NT2/D1 (cell line): ENCODE results near the gene NADK2.

ENCODE experiments used
- DNase-seq: peaks from one replicate; pipeline ENCODE4 v3.0.0-alpha.2; 2011; ENCODE audit warnings: low read depth, low spot score
- H3K27me3 ChIP-seq: 2 replicates; pipeline ENCODE4 v1.6.0; 2011; ENCODE audit warnings: mild to moderate bottlenecking; ENCODE audit not compliant: insufficient read length, insufficient read depth
- H3K36me3 ChIP-seq: 2 replicates; pipeline ENCODE4 v1.6.1; 2011; ENCODE audit warnings: mild to moderate bottlenecking, low read length, mixed read lengths; ENCODE audit not compliant: insufficient read depth, insufficient read length
- H3K4me1 ChIP-seq: 2 replicates; pipeline ENCODE4 v1.5.1; 2011; ENCODE audit not compliant: insufficient read depth, insufficient read length
- H3K4me3 ChIP-seq: 2 replicates; pipeline ENCODE4 v1.5.1; 2011; ENCODE audit warnings: low read depth; ENCODE audit not compliant: insufficient read length
- H3K9ac ChIP-seq: 2 replicates; pipeline ENCODE4 v1.6.0; 2011; ENCODE audit warnings: low read depth; ENCODE audit not compliant: insufficient read length
- H3K9me3 ChIP-seq: 2 replicates; pipeline ENCODE4 v1.5.1; 2011; ENCODE audit warnings: mild to moderate bottlenecking, low read length; ENCODE audit not compliant: insufficient read depth
- SUZ12 ChIP-seq: IDR thresholded peaks from 2 replicates; pipeline ENCODE4 v1.6.1; 2011; ENCODE audit not compliant: insufficient read length, insufficient read depth; ENCODE audit errors: extremely low read depth
- YY1 ChIP-seq: IDR thresholded peaks from 2 replicates; pipeline ENCODE4 v1.6.1; 2011; ENCODE audit not compliant: insufficient read length, insufficient read depth
- ZNF274 ChIP-seq: IDR thresholded peaks from 2 replicates; pipeline ENCODE4 v1.6.1; 2011; ENCODE audit warnings: mild to moderate bottlenecking, low read depth, low read length

NADK2 gene

GRCh38 chr5:36264202-36264760 is 22.6 kb upstream of the NADK2 start:
- no peak for TF ChIP-seq SUZ12
- TF ChIP-seq YY1, result no peak
- TF ChIP-seq ZNF274, result no peak
- Histone ChIP-seq H3K36me3 (no peaks in the 10 kb centered on the region), H3K9ac (no peak overlapping the region), H3K4me3 (no peak overlapping the region), H3K9me3 (no peaks in the 10 kb centered on the region), H3K27me3 (no peaks in the 10 kb centered on the region), H3K4me1 (no peaks in the 10 kb centered on the region)
- DNase-seq, result no peak

GRCh38 chr5:36261186-36261585 is 19.5 kb upstream of the NADK2 start:
- Histone ChIP-seq H3K27me3 (no peaks in the 10 kb centered on the region), H3K9ac (no peak overlapping the region), H3K36me3 (no peaks in the 10 kb centered on the region), H3K4me1 (no peaks in the 10 kb centered on the region), H3K9me3 (no peaks in the 10 kb centered on the region), H3K4me3 (no peak overlapping the region)
- no peak for DNase-seq
- no peak for TF ChIP-seq SUZ12
- TF ChIP-seq ZNF274, result no peak
- no peak for TF ChIP-seq YY1

GRCh38 chr5:36253575-36253974 is 11.8 kb upstream of the NADK2 start:
- H3K27me3 ChIP-seq, result no peaks in the 10 kb centered on the region
- H3K36me3 ChIP-seq, result no peaks in the 10 kb centered on the region
- DNase-seq, result no peak
- no peak overlapping the region for H3K9ac ChIP-seq
- H3K4me3 ChIP-seq, result no peak overlapping the region
- no peaks in the 10 kb centered on the region; the same call in 1 of the 2 replicates for H3K9me3 ChIP-seq
- no peaks in the 10 kb centered on the region for H3K4me1 ChIP-seq
- no peak for TF ChIP-seq SUZ12
- no peak for TF ChIP-seq ZNF274
- TF ChIP-seq YY1, result no peak

- no peaks in the 10 kb centered on the region for H3K27me3 ChIP-seq
- H3K9ac ChIP-seq, result no peak overlapping the region
- no peaks in the 10 kb centered on the region for H3K4me1 ChIP-seq
- no peaks in the 10 kb centered on the region; the same call in 1 of the 2 replicates for H3K9me3 ChIP-seq
- DNase-seq, result no peak
- no peaks in the 10 kb centered on the region for H3K36me3 ChIP-seq
- no peak for TF ChIP-seq SUZ12
- TF ChIP-seq ZNF274, result no peak
- TF ChIP-seq YY1, result no peak
- no peak overlapping the region for H3K4me3 ChIP-seq
Measured at GRCh38 chr5:36252722-36253365, 11.1 kb upstream of the NADK2 start.

DNA sequence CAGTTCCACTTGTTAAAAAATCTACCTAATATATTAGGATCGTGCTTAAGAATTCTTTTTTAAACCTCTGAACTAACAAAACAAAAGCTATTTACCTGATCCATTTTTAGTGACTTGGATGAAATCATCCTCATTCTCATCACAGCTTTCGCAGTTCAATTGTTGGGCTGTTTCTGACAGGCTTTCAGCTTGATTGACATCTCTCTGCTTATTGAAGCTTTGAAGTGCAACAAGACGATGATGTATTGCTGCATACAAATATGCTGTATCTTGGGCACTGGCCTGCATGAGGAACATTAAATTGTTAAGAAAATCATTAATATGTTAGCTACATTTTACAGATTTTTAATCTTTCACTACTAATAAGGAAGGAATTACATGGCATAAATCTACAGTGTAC is 9.5 kb upstream of the NADK2 start:
- Histone ChIP-seq H3K27me3 (no peaks in the 10 kb centered on the region), H3K4me1 (no peaks in the 10 kb centered on the region), H3K9ac (no peak overlapping the region), H3K9me3 (no peaks in the 10 kb centered on the region; the same call in 1 of the 2 replicates), H3K4me3 (no peak overlapping the region), H3K36me3 (no peaks in the 10 kb centered on the region)
- TF ChIP-seq YY1, result no peak
- no peak for TF ChIP-seq ZNF274
- no peak for TF ChIP-seq SUZ12
- DNase-seq, result no peak

DNA sequence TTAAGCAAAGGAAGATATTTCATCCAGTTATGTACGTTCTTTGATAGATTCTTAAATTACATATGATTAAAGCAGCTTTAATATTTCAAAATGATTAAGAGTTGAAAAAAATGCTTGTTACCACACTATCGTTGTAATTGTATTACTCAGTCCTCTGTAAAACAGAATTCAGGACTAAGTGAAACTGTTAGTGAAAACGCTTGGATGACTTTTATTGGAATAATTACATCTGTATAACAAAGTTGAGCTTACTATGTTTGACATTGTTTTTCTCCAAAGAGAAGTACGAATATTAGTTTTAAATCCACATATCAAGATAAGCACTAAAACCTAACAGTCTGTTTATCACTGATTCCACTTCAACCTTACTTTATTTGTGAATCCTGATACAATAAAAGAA is 8.7 kb upstream of the NADK2 start:
- Histone ChIP-seq H3K27me3 (no peaks in the 10 kb centered on the region), H3K4me1 (no peaks in the 10 kb centered on the region), H3K9ac (no peak overlapping the region), H3K9me3 (no peaks in the 10 kb centered on the region; the same call in 1 of the 2 replicates), H3K36me3 (no peaks in the 10 kb centered on the region), H3K4me3 (no peak overlapping the region)
- DNase-seq, result no peak
- TF ChIP-seq ZNF274, result no peak
- TF ChIP-seq YY1, result no peak
- no peak for TF ChIP-seq SUZ12

- H3K4me1 ChIP-seq, result no peaks in the 10 kb centered on the region
- no peak overlapping the region for H3K9ac ChIP-seq
- H3K9me3 ChIP-seq, result peaks cover 7% of the 10 kb centered on the region
- DNase-seq, result no peak
- H3K36me3 ChIP-seq, result no peaks in the 10 kb centered on the region
- H3K27me3 ChIP-seq, result no peaks in the 10 kb centered on the region
- no peak overlapping the region for H3K4me3 ChIP-seq
- TF ChIP-seq SUZ12 (no peak), YY1 (no peak), ZNF274 (no peak)
Measured at GRCh38 chr5:36246036-36246800, 4.5 kb upstream of the NADK2 start.
